GM11168 (cell line): ENCODE results near the gene MTR.
"Not testable (repeated sequence)": the region's sequence is repeated elsewhere in the genome, so short reads cannot be mapped to it uniquely, and the experiment has no call there.

ENCODE experiments used
- in situ Hi-C: fragments of 300-500 bp; cut with MboI; formaldehyde crosslinking; loops from one replicate; pipeline ENCODE4 v1.12.0; 2022; ENCODE audit warnings: low sequenced_read_pairs; ENCODE audit not compliant: unreplicated experiment

The MTR gene

GRCh38 chr1:236888903-236889302 is 93.8 kb downstream of the MTR start:
- in situ Hi-C loops: no loop called here

DNA sequence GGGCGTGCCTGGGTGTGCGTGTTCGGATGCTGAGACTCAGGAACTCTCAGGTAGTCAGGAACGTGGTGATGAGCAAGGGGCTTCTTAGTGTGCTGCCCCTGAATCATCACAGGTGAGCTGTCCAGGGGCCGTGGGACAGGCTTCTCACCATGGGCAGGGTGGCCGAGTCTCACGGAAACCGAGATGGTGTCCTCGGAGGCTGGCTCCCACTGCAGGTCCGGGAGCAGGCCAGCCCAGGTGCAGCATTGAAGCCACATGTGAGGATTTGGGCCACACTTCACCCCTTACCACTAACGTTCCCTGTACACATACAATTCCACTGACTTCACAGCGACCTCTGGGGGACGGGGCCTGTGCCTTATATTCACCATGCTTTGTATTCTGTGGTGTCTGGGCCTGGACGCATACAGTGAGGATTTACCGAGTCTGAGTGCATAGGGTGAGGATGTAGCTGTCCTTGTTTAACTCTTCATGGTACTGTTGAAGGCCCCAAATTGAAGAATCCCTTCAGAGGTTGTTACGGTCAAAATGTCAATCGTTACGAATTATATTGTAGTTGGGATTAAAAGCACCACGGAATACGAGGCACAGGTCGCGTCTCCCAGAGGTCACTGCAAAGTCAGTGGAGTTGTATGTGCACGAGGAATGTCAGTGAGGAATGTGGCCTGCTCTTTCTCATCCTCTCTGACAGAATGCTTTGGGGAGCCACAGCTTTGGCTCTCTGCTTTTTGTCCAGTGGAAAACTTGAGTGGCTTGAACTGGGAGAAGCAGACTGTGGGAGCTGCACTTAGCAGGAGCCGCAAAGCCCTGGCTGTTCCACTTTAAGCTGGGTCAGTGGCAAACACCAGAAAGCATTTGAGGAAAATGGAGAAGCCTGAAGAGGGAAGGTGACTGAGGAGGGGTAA is 95.3 kb downstream of the MTR start:
- in situ Hi-C loops: no loop called here

DNA sequence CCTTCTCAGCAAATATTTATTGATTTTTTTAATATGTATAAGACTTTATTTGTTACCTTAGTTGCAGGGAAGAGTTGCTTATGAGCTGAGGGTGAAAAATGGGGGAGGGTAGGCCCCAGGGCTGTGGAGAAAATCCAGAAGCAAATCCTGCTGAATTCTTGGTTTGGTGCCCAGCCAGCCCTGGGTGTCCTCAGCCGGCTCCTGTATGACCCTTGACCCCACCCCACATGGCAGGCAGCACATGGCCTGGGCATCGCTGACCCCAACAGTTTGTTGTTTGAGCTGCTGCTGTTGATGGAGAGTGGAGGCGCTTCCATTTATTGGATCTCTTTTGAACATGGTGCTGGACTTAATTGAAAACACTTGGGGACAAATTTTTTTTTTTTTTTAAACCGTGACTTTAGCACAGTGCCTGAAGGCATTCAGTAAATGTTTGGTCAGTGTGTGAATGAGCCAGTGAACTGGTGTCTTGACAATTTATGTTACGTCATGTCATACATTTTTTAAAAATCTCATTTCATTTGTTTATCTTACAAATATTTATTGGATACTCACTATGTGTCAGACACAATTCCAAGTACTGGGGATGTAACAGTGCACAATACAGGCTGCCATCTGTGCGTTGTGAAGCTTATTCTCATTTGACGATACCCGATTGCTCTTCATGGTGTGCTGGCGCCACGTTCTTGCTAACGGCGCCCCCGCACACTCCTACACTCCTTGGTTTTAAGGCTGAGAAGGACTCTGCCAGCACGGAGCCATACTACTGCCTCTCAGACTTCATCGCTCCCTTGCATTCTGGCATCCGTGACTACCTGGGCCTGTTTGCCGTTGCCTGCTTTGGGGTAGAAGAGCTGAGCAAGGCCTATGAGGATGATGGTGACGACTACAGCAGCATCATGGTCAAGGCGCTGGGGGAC is 98.8 kb downstream of the MTR start:
- in situ Hi-C loops: no loop called here

GRCh38 chr1:236895665-236896387 is 100.7 kb downstream of the MTR start:
- in situ Hi-C loops: no loop called here

DNA sequence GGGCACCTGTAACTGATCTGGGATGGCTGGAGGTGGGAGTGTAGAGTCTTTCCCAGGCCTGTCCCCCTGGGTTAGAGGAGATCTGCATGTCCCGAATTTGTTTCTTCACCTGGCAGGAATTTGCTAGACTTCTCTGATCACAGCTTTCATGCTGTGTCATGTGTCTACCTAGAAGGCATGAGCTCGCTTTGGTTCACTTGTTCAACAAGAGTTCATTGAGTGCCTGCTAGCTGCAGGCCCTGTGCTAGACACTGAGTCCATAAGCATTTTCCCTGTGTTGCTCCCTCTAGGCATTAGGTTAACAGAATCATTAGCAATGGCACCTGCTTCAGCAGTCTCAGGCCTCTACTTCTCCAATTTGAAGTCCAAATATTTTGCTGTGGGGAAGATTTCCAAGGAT is 101.6 kb downstream of the MTR start:
- in situ Hi-C loops: no loop called here

DNA sequence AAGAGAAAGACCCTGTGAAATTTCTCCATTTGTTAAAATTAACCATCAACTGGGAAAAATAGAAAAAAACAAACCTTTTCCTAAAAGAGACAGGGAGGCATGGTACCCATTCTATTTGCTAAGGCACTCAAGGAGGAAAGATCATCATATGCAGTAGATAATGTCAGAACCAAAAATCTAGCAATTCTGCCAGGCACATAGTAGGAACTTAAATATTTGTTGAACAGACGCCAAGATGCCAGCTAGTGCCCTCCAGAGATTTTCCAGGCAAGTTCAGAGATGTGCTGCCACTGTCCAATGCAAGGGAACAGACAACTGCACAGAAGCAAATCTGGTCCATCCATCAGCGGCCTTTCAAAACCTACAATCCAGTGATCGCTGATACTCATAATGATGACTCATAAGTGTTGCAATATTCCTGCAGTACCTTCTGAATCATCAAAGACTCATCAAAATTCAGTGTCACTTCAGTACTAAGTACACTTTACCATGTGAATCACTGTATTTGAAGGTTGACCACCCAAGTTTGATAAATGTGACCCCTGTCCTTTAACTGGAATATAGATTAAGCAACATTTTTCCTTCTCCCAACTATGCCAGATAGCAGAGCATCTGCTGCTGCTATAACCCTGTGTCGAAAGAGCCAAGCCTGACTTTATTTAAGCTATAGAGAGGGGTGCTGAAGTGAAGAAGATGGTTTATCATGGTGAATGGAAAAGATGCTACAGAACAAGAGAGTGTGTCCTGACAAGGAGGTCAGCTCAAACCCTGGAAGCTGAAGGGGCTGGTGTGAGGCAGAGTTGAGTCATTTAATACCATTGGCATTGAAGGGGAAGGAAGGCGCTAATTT is 110.0 kb downstream of the MTR start:
- in situ Hi-C loops: no loop called here

DNA sequence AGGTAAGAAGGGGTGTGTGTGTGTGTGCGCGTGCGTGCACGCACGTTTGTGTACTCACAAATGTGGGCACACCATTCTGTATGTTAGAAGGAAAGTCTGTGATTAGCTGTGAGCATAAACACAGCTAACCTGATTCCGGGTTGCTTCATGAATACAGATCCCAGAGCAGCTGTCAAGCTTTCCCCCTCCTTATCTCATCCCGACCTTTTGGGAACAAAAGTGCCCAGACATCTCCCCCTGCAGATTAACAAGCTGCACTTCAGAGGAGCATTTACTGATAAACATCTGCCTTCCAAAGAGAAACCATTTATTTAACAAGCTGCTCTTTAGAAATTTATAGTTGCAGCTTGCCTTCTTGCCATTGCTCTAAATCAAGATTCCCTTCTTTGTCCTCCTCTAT is 112.1 kb downstream of the MTR start:
- in situ Hi-C loops: no loop called here

GRCh38 chr1:236908669-236909068 is 113.6 kb downstream of the MTR start:
- in situ Hi-C loops: no loop called here

DNA sequence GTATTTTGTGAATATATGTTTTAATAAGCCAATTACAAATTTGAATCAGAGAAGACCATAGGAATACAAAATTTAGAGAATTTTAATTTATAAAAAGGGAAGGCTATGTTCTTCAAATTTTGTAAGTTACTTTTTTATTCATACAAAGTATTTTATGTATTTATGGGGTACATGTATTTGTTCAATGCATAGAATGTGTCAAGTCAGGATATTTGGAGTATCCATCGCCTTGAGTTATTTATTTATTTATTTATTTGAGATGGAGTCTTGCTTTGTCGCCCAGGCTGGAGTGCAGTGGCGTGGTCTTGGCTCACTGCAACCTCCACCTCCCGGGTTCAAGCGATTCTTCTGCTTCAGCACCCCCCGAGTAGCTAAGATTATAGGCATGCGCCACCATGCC is 116.0 kb downstream of the MTR start:
- in situ Hi-C loops: not testable (repeated sequence)

GRCh38 chr1:236913371-236914037 is 118.4 kb downstream of the MTR start:
- in situ Hi-C loops: no loop called here

GRCh38 chr1:236914375-236914774 is 119.3 kb downstream of the MTR start:
- in situ Hi-C loops: no loop called here

DNA sequence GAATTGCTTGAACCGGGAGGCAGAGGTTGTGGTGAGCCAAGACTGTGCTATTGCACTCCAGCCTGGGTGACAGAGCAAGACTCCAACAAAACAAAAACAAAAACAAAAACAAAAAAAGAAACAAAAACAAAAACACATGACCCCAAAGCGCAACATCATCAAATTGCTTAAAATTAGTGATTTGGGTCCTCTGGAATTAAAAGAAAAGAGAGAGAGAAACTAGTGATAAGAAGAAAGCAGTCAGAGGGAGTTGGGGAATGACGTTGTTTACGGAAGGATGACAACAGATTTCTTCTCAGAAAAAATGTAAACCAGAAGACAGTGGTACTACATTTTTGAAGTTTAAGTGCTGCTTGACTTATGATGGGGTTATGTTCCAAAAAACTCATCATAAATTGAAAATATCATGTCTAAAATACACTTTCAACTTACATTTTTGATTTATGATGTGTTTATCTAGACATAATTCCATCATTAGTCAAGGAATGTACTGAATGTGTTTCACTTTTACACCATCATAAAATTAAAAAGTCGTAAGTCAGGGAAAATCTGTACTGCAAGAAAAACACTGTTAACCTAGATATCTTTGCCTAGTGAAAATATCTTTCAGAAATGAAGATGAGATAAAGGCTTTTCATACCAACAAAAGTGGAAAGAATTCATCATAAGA is 121.2 kb downstream of the MTR start:
- in situ Hi-C loops: no loop called here

DNA sequence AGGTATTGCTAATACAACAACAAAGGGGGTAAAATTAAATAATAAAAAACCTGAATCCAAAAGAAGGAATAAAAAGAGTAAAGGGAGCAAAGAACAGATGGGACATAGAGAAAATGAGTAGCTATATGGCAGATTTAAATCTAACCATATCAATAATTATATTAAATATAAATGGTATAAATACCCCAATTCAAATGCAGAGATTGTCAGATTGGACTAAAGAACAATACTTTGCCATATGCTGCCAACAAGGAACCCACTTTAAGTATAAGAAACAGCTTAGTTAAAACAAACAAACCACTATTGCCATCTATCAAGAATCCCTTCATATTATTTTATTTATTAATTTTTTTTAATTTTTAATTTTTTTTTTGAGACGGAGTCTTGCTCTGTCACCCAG is 122.4 kb downstream of the MTR start:
- in situ Hi-C loops: no loop called here

DNA sequence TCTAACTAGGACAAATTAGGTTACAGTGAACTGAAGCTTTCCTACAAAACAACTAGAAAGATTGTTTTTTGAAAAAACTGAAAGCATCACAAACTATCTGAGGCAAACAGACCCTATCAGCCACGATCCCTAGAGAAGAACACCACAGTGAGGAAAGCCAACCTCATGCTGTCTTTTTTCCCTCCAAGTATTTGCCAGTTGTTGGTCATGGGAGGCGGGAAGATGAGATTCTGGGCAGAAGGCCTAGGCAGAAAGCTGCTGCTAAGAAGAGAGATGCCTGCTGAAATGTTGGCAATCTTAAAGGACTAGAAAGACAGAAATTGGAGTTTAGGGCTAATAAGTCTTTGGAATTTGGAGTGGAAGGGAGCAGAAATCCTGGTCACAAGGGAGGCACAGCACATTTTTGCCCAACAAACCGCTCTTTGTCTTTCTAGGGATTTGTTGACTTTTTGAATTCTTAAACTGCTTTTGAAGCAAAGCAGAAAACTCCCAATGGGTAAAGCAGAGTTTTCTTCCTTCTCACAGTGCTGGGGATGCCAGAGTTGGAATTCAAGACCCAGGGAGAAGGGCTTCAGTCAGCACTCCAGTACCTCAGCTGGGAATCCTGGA is 125.3 kb downstream of the MTR start:
- in situ Hi-C loops: no loop called here

DNA sequence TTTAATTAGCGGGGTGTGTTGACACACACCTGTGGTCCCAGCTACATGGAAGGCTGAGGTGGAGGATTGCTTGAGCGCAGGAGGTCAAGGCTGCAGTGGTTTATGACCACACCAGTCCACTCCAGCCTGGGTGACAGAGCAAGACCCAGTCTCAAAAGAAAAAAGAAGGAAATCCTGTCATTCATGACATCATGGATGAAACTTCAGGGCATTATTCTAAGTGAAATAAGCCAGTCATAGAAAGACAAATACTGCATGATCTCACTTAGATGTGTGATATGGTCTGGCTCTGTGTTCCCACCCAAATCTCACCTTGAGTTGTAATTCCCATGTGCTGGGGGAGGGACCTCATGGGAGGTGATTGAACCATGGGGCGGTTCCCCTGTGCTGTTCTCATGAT is 126.5 kb downstream of the MTR start:
- in situ Hi-C loops: no loop called here

DNA sequence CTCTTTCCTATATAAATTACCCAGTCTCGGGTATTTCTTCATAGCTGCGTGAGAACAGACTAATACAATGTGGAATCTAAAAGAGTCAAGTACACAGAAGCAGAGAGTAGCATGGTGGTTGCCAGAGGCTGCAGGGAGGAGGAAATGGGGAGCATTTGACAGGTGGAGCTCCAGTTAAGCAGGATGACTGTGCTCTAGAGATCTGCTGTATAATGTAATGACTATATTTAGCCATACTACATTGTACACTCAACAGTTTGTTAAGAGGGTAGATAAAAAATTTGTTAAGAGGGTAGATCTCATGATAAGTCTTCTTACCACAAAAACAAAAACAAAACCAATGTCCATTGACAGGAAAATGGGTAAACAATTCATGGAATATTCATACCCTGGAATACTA is 127.1 kb downstream of the MTR start:
- in situ Hi-C loops: no loop called here

DNA sequence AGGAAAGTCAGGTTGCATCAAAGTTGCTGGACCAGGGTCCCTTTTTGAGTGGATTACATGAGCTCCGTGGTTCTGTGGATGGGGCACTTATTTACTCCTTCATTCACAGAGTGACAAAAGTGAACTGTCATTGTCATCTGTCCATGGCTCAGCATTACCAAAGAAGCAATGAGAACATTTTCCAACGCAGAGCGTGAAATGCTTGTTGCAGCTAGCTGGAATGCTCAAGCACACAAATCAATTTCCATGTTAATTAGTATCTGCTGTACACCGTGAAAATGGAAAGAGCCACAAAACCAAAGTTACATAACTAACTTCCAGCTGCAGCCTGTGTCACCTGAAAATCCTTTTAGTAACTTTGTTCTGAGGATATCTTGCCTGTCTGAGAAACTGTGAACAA is 130.3 kb downstream of the MTR start:
- in situ Hi-C loops: no loop called here

- in situ Hi-C loops: no loop called here
Measured at GRCh38 chr1:236930503-236930902, 135.4 kb downstream of the MTR start.
